ENCODE results near the gene GLB1L3.

- TF ChIP-seq, protein P1, sequence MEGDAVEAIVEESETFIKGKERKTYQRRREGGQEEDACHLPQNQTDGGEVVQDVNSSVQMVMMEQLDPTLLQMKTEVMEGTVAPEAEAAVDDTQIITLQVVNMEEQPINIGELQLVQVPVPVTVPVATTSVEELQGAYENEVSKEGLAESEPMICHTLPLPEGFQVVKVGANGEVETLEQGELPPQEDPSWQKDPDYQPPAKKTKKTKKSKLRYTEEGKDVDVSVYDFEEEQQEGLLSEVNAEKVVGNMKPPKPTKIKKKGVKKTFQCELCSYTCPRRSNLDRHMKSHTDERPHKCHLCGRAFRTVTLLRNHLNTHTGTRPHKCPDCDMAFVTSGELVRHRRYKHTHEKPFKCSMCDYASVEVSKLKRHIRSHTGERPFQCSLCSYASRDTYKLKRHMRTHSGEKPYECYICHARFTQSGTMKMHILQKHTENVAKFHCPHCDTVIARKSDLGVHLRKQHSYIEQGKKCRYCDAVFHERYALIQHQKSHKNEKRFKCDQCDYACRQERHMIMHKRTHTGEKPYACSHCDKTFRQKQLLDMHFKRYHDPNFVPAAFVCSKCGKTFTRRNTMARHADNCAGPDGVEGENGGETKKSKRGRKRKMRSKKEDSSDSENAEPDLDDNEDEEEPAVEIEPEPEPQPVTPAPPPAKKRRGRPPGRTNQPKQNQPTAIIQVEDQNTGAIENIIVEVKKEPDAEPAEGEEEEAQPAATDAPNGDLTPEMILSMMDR (IDR thresholded peaks at IDR 0.05): no peak
- no peak for TF ChIP-seq POLR2A (IDR thresholded peaks at IDR 0.05)
Measured at GRCh38 chr11:134240592-134240991, 35.6 kb upstream of the GLB1L3 start.
